Left lung (tissue), 10 donors: ENCODE measurements around the gene ME1. TPM values are rescaled to one million over a fixed set of nuclear protein-coding genes. Genes with fewer than 3 reads are reported as not detected.

Experiments
- ATAC-seq: fragments of 200-7000 bp; cut with Tn5 transposase; one replicate; pipeline ENCODE4 v1.9.1; 2020; ENCODE audit warnings: moderate library complexity
- DNase-seq, 4 donors: peaks; one replicate each; pipeline ENCODE4 v3.0.0-alpha.2; 2013 to 2020
- H3K27ac ChIP-seq, 2 donors: fragments of 200-600 bp; sonication (generic) in 1 of 2; one replicate each; pipeline versions ENCODE4 v1.5.0 to v1.8.0; 2020 to 2021
- H3K27me3 ChIP-seq, 2 donors: fragments of 200-600 bp; sonication (generic) in 1 of 2; one replicate each; pipeline versions ENCODE4 v1.5.0 to v1.8.0; 2020 to 2021
- H3K36me3 ChIP-seq, 2 donors: fragments of 200-600 bp; sonication (generic) in 1 of 2; one replicate each; pipeline versions ENCODE4 v1.5.0 to v1.8.0; 2020 to 2021
- H3K4me1 ChIP-seq, 2 donors: fragments of 200-600 bp; one replicate each; pipeline ENCODE4 v1.8.0; 2021
- H3K4me3 ChIP-seq, 2 donors: fragments of 200-600 bp; sonication (generic) in 1 of 2; one replicate each; pipeline versions ENCODE4 v1.5.0 to v1.8.0; 2020 to 2021; ENCODE audit warnings: mild to moderate bottlenecking in 1 of 2
- H3K9me3 ChIP-seq, 2 donors: fragments of 200-600 bp; sonication (generic) in 1 of 2; one replicate each; pipeline versions ENCODE4 v1.5.0 to v1.8.0; 2020 to 2021
- intact Hi-C, 2 donors: fragments of 100-400 bp; cut with DNase I; formaldehyde crosslinking; loops; one replicate each; pipeline versions ENCODE4 v1.11.2 to v1.14.2; 2022
- polyA plus RNA-seq, 6 donors: library from polyadenylated mRNA; unstranded; fragments of 120-200 nt; gene quantifications; one replicate each; pipeline ENCODE4 v1.2.1, GENCODE V29; 2013; ENCODE audit not compliant: insufficient read length in 6 of 6
- total RNA-seq, 2 donors: library from RNA; stranded (reverse); fragmentation: NEBNext Ultra II Directional; extraction: Animal tissue kit (Norgen Biotek cat#: 25700); gene quantifications; one replicate each; pipeline ENCODE4 v1.2.1, GENCODE V29; 2021
- TF ChIP-seq, protein P1 (sequence below), 2 donors: fragments of 200-600 bp; sonication (generic) in 1 of 2; IDR thresholded peaks; one replicate each; pipeline versions ENCODE4 v1.5.0 to v1.8.0; 2021; ENCODE audit warnings: antibody characterized with exemption in 2 of 2
- donor health status: DM: no; HTN: yes; CAD: no.
- donor health status: DM: no; HTN: no; CAD: no.

Gene ME1
- total and polyA plus RNA-seq, 8 donors: 8.9 to 30.7 (median 12.8) TPM

DNA sequence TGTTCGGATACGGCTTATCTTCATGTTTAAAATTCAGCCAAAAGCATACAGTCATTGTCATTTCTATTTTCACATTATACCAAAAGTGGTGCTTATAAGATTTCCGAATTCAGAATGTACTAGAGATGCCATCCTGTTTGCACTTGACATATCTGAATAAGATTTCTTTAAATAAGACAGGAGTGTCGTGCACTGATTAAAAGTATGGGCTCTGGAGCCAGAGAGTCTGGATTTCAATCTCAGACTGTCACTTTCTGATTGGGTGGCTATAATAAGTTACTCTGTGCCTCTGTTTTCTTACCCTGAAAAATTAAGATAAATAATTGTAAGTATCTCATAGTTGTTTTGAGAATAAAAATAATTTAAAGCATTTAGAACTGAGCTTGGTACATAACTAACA, 144.9 kb downstream of the ME1 start:
- TF ChIP-seq, protein P1, sequence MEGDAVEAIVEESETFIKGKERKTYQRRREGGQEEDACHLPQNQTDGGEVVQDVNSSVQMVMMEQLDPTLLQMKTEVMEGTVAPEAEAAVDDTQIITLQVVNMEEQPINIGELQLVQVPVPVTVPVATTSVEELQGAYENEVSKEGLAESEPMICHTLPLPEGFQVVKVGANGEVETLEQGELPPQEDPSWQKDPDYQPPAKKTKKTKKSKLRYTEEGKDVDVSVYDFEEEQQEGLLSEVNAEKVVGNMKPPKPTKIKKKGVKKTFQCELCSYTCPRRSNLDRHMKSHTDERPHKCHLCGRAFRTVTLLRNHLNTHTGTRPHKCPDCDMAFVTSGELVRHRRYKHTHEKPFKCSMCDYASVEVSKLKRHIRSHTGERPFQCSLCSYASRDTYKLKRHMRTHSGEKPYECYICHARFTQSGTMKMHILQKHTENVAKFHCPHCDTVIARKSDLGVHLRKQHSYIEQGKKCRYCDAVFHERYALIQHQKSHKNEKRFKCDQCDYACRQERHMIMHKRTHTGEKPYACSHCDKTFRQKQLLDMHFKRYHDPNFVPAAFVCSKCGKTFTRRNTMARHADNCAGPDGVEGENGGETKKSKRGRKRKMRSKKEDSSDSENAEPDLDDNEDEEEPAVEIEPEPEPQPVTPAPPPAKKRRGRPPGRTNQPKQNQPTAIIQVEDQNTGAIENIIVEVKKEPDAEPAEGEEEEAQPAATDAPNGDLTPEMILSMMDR (IDR thresholded peaks at IDR 0.05): no peak
- DNase-seq (no peak), ATAC-seq (no peak)
- Histone ChIP-seq H3K4me3 (no peak overlapping the region), H3K9me3 (peaks cover 0 to 5% of the 10 kb centered on the region in 2 donors), H3K27me3 (no peaks in the 10 kb centered on the region), H3K36me3 (no peaks in the 10 kb centered on the region), H3K4me1 (no peaks in the 10 kb centered on the region), H3K27ac (no peak overlapping the region)
- intact Hi-C loops: no loop called here

DNA sequence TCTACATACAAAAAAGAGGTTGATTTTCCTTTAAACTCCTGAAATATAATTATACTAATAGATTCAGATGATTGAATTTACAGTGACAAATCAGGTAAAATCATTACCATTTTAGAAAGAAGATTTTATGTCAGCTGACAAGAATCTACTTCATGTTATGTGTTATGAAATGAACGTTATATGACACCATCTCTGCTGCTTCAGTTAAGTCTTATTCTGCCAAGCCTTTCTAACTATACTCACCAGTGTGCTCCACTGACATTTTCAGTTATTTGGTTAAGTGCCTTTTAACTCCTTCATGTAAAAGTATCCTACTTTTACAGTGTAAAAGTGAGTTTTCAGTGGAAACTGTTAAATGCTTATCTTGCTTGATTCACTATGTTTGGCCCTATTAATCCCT, 157.3 kb downstream of the ME1 start:
- TF ChIP-seq, protein P1 (IDR thresholded peaks at IDR 0.05): no peak
- DNase-seq: no peak

DNA sequence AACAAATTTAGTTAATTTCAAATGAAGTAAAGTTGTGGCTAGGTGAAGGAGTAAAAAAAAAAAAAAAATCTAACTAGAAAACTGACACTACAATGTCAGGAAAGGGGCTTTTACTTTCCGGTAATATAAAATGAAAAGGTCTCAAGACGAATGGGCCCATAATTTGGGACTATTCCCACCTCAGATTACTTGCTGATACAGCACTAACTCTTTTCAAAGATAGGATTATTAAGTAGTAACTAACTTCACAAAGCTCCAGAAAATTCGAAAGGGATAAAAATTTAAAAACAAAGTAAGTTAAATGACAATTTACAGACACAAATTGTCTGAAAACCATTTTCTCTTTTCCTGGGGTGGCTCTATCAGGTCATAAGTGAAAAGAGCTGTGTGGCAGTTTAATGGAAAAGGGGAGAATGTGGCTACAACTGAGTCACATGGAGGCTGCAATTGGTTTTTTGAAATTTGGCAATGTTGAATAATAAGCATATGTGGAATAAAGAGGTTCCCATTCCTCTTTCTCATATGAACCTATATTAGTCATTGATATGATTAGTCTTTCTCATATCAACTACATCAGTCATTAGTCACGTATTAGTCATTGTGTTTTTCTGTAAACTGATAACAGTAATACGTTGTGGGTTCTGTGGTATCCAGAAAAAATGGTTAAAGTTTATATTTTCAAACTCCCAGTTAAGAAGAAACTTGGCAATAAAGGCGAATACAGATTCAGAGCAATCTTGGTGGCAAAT, 159.7 kb downstream of the ME1 start:
- no peaks in the 10 kb centered on the region for H3K36me3 ChIP-seq
- DNase-seq: no peak
- intact Hi-C loops: no loop called here
- TF ChIP-seq, protein P1 (IDR thresholded peaks at IDR 0.05): no peak
- no peak overlapping the region for H3K27ac ChIP-seq
- no peaks in the 10 kb centered on the region for H3K9me3 ChIP-seq
- no peaks in the 10 kb centered on the region for H3K27me3 ChIP-seq
- no peak overlapping the region for H3K4me3 ChIP-seq
- no peaks in the 10 kb centered on the region for H3K4me1 ChIP-seq
- ATAC-seq: no peak

More for the DNA sequence above, 157.3 kb downstream of the ME1 start:
- H3K27me3 ChIP-seq: no peaks in the 10 kb centered on the region
- intact Hi-C loops: no loop called here
- no peaks in the 10 kb centered on the region for H3K9me3 ChIP-seq
- H3K36me3 ChIP-seq: no peaks in the 10 kb centered on the region
- no peak overlapping the region for H3K4me3 ChIP-seq
- ATAC-seq: no peak
- no peaks in the 10 kb centered on the region for H3K4me1 ChIP-seq
- no peak overlapping the region for H3K27ac ChIP-seq

DNA sequence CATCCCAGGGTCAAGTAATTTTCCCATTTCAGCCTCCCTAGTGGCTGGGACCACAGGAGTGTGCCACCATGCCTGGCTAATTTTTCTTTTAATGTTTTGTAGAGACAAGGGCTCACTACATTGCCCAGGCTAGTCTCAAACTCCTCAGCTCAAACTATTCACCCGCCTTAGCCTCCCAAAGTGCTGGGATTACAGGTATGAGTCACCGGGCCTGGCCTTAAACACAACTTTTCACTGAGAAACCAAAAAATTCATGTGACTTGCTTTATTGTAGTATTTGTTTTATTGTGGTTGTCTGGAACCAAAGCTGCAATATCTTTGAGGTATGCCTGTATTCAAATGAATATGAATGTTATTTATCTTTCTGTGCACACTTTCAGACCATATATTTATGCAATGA, 165.5 kb downstream of the ME1 start:
- DNase-seq (no peak), ATAC-seq (no peak)
- intact Hi-C loops: no loop called here
- Histone ChIP-seq H3K4me3 (no peak overlapping the region), H3K27ac (no peak overlapping the region), H3K9me3 (peaks cover 0 to 2% of the 10 kb centered on the region in 2 donors), H3K27me3 (no peaks in the 10 kb centered on the region), H3K4me1 (no peaks in the 10 kb centered on the region), H3K36me3 (no peaks in the 10 kb centered on the region)
- TF ChIP-seq, protein P1 (IDR thresholded peaks at IDR 0.05): no peak

DNA sequence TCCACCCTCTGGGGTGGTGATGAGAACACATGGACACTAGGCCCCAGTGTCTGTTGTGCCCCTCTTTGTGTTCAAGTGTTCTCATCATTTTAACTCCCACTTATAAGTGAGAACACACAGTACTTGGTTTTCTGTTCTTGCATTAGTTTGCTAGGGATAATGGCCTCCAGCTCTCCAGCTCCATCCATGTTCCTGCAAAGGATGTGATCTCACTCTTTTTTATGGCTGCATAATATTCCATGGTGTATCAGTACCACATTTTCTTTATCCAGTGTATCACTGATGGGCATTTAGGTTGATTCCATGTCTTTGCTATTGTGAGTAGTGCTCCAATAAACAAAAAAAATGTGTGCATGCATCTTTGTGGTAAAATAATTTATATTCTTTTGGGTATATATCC, 170.3 kb downstream of the ME1 start:
- Histone ChIP-seq H3K9me3 (peaks cover 0 to 2% of the 10 kb centered on the region in 2 donors), H3K27ac (no peak overlapping the region), H3K4me3 (no peak overlapping the region), H3K27me3 (no peaks in the 10 kb centered on the region), H3K36me3 (no peaks in the 10 kb centered on the region), H3K4me1 (no peaks in the 10 kb centered on the region)
- DNase-seq: no peak
- no peak for ATAC-seq
- TF ChIP-seq, protein P1 (IDR thresholded peaks at IDR 0.05): no peak
- intact Hi-C loops: no loop called here
